GM19099 (cell line): ENCODE results near the gene FBLN5.

ENCODE experiments used
- POLR2A ChIP-seq: IDR thresholded peaks from 3 replicates; pipeline ENCODE4 v1.6.1; 2011; ENCODE audit warnings: low read depth; ENCODE audit not compliant: insufficient read length; ENCODE audit errors: extremely low read depth

Gene FBLN5

GRCh38 chr14:91870001-91870400 is 77.5 kb downstream of the FBLN5 start:
- no peak for TF ChIP-seq POLR2A

- no peak for TF ChIP-seq POLR2A
These were observed 77.9 kb downstream of the FBLN5 start for GRCh38 chr14:91869556-91869955.

GRCh38 chr14:91867316-91867988 is 80.0 kb downstream of the FBLN5 start, which contains the start of gene TC2N:
TC2N (minus strand) TSS chr14:91867536; CDS start chr14:91813769, 53,767 bp downstream.
- no peak for TF ChIP-seq POLR2A

DNA sequence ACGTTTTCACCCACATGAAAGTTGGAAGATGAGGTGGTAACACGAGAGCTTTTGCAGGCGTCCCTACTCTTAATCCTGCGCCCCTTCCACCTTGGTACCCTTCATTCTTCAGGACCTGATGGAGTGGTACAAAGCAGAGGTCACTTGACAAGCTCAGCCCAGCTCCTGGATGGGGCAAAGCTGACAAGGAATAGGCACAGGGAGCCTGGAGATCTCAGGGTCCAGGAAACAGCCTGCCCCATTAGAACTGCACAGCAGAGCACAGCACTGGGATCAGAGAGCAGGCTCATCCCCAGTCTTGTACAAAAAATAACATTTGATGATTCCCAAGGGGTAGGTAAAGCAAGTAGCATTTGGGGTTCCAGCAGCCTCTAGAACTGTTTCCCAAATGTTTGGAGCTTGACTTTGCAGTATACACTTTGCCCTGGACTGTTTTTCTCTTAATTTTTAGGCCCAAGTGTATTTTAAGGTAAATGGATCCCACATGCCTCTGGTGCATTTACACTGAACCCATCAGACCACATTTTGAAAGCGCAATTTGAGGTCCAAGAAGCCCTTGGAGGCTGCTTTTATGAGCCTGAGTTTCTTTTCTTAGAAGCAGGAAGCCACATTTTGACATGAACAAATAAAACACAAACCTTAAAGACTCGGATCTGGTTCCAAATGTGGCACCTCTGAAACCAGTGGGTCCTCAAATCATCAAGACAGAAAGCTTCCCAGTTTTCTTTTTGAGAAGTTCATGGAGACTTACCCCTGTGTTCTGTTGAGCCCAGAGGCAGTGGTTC is 80.8 kb downstream of the FBLN5 start:
- no peak for TF ChIP-seq POLR2A

DNA sequence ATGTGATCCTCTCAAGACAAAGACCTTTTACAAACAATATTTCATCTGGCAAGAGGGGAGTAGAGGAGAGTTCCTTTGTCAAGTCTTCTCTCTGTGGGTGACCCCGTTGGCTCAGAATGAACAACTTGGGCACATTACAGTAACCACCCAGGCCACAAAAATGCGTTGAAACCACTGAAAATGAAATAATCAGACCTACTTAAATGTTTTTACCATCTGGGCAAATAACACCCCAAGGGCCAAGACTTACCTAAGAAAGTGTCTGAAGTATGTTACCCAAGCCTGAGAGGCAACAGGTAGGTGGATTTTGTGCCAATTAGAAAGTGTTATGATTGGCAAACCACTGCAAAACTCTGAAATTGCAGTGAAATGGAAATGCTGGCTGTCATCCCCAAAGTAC is 81.4 kb downstream of the FBLN5 start:
- TF ChIP-seq POLR2A: no peak

GRCh38 chr14:91862417-91862816 is 85.1 kb downstream of the FBLN5 start:
- TF ChIP-seq POLR2A: no peak

GRCh38 chr14:91861091-91861490 is 86.4 kb downstream of the FBLN5 start:
- TF ChIP-seq POLR2A: no peak

DNA sequence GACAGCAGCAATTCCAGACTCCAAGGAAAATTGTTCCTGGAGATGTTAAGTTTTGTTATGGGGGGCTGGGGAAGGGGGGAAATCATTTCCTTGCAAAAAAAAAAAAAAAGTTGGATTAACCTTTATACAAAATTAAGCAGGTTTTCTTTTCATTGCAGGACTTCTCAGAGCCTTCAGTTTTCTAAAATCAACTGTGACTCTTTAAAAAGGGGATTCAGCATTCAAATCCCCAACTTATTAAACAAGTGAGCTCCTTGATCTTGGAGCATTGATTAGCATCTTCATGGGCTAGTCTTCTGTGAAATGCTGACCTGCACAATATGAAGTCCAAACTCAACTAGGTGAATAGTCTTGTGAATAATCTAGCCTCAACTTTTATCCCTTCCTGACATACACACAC is 87.3 kb downstream of the FBLN5 start:
- no peak for TF ChIP-seq POLR2A

DNA sequence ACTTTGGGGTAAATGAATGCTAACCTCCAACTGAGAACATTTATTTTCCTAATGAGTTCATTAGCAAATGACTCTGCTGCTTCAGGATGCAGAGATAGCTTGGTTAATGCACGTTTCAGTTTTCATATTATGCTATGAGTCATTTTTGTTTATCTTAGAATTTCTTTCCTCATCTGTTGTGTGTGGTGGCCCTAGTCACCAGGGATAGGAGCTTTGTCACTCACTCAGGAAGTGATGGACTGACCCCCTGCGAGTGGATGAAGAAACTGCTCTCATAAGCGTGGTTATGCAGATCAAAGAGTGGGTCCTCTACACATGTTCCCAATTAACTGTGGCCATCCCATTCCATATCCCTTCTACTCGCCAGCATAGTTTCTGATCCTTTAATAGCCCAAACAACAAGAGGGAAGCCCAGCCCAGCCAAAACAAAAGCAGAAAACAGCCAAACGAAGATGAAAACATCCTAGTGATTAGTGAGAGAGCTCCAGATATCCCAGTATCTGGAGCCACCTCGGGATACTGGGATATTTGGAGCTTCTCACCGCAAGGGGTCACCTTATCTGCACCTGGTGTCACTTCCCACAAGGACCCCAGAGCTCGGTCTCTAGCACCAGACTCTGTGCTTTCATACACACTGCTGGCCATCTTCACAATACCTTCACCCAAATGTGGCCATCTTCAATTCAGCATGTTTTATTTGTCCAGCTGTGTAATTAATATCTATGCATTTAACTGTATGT is 88.8 kb downstream of the FBLN5 start:
- TF ChIP-seq POLR2A: no peak

DNA sequence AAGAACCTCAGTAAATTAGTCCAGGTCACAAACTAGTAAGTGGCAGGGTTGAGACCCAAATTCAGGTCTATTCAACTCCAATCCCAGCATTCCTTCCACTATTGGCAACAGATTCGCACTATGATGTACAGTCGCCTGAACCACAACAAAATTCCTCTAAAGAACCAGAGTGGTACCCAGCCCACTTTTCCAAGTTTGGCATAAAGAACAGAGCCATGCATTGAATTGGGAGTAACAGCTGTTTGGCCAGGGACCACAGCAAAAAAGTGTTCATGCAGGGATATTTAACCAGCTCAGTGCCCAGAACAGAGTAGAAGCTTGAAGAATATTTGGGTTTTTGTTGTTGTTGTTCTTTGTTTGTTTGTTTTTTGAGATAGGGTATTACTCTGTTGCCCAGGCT is 89.9 kb downstream of the FBLN5 start:
- TF ChIP-seq POLR2A: no peak

DNA sequence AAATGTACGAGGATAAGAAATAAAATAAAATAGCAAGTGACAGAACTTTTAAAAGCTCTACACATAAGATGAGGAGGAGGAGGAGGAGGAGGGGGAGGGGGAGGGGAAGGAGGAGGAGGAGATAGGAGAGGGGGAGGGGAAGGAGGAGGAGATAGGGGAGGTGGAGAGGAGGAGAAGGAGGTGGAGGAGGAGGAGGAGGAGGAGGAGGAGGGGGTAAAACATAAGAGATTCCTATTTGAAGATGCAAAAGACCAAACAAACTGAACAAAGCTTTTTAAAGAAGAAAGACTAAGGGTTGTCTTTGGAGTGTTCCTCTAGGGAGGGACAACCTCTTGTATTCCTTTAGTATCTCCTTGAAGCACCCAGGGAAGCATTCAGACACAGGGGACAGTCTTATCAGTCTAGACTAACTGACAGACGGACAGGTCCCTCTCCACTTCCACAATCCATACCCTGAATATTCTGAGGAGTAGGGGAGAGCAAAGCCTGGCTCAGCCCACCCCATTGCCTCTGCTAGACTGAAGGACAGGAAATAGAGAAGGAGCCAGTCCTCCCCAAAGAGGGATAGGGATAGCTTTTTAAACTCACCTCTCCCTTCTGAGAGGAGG is 93.1 kb downstream of the FBLN5 start:
- TF ChIP-seq POLR2A: no peak

GRCh38 chr14:91851563-91851962 is 95.9 kb downstream of the FBLN5 start:
- no peak for TF ChIP-seq POLR2A

DNA sequence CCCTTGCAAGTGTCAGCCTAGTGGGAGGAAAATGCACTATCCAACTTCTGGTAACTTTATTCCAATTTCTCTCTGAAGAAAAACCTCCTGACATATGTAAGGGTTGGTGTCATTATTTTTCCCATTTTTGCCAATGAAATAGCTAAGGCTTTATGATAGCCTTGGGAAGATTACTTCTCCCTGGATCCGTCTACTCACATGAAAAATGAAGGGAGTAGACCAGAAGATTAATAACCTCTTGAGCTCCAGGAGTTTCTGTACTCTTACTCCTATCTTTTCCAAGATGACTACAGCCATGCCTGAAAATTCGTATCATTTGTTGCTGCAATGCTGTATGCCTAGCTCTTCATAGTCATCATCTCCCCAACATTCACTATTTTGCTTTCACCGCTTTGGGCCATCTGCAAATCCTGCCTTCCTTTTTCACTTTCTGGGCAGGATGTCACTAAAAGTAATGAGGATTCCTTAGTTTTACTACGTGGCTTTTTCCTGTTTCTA is 98.9 kb downstream of the FBLN5 start:
- no peak for TF ChIP-seq POLR2A

- TF ChIP-seq POLR2A: no peak
These were observed 99.8 kb downstream of the FBLN5 start for GRCh38 chr14:91847693-91848092.

- TF ChIP-seq POLR2A: no peak
These were observed 101.8 kb downstream of the FBLN5 start for GRCh38 chr14:91845652-91846051.
